Smooth muscle cell (in vitro differentiated cells): ENCODE results near the gene SPRY4. TPM values are rescaled to one million over a fixed set of nuclear protein-coding genes. Genes with fewer than 3 reads are reported as not detected.

Source experiments
- DNase-seq: peaks from one replicate; lab custom pipeline; 2025; ENCODE audit not compliant: unreplicated experiment; lab: John Stamatoyannopoulos, UW
- H2AFZ ChIP-seq: fragments of 200-600 bp; sonication (generic); 2 replicates; pipeline ENCODE4 v1.6.0; 2016; ENCODE audit warnings: antibody characterized with exemption, low read depth, mild to moderate bottlenecking
- H3F3A ChIP-seq: fragments of 200-600 bp; sonication (generic); 2 replicates; pipeline ENCODE4 v1.6.0; 2017; ENCODE audit warnings: antibody characterized with exemption, low read depth
- H3K27ac ChIP-seq: fragments of 200-600 bp; sonication (generic); 2 replicates; pipeline ENCODE4 v1.5.1; 2016; ENCODE audit warnings: low read depth, mild to moderate bottlenecking
- H3K27me3 ChIP-seq: fragments of 200-600 bp; sonication (generic); 2 replicates; pipeline ENCODE4 v1.6.1; 2016; ENCODE audit warnings: low read depth, mild to moderate bottlenecking
- H3K36me3 ChIP-seq: fragments of 200-600 bp; sonication (generic); 2 replicates; pipeline ENCODE4 v1.5.1; 2016; ENCODE audit warnings: low read depth
- H3K4me1 ChIP-seq: fragments of 200-600 bp; sonication (generic); 2 replicates; pipeline ENCODE4 v1.5.1; 2016; ENCODE audit warnings: low read depth
- H3K4me2 ChIP-seq: fragments of 200-600 bp; sonication (generic); 2 replicates; pipeline ENCODE4 v1.6.0; 2016; ENCODE audit warnings: mild to moderate bottlenecking
- H3K4me3 ChIP-seq: fragments of 200-600 bp; sonication (generic); 2 replicates; pipeline ENCODE4 v1.5.1; 2016; ENCODE audit warnings: mild to moderate bottlenecking
- H3K79me2 ChIP-seq: fragments of 200-600 bp; sonication (generic); 2 replicates; pipeline ENCODE4 v1.6.0; 2016; ENCODE audit warnings: low read depth, mild to moderate bottlenecking
- H3K9ac ChIP-seq: fragments of 200-600 bp; sonication (generic); 2 replicates; pipeline ENCODE4 v1.6.0; 2016; ENCODE audit warnings: low read depth
- H3K9me3 ChIP-seq: fragments of 200-600 bp; sonication (generic); replicated peaks from 2 replicates; pipeline ENCODE4 v1.5.1; 2016; ENCODE audit warnings: low read depth
- H4K20me1 ChIP-seq: fragments of 200-600 bp; sonication (generic); 2 replicates; pipeline ENCODE4 v1.6.0; 2016; ENCODE audit warnings: low read depth
- whole genome bisulfite sequencing: methylation state at CpG from one replicate; pipeline ENCODE4 v1.1.7; 2016; ENCODE audit warnings: low lambda C conversion rate; 5-methylcytosine and 5-hydroxymethylcytosine counted together
- polyA plus RNA-seq: library from polyadenylated mRNA; unstranded; fragments of >200 nt; fragmentation: Nextera tagmentation; extraction: Ambion mirVana; gene quantifications from 2 replicates; pipeline ENCODE4 v1.2.1, GENCODE V29; 2016
- total RNA-seq: library from RNA; depleted of rRNA; stranded (reverse); fragments of >200 nt; gene quantifications from 2 replicates; pipeline ENCODE4 v1.2.3, GENCODE V29; 2014
- TF ChIP-seq, protein P1 (sequence below): fragments of 200-600 bp; sonication (generic); IDR thresholded peaks from 2 replicates; pipeline ENCODE4 v1.5.1; 2017; ENCODE audit warnings: borderline replicate concordance, mild to moderate bottlenecking, antibody characterized with exemption; ENCODE audit not compliant: insufficient read depth, poor library complexity, severe bottlenecking

The SPRY4 gene
- total and polyA plus RNA-seq, 2 experiments from 2014 or later: 49.3 to 74.2 TPM

DNA sequence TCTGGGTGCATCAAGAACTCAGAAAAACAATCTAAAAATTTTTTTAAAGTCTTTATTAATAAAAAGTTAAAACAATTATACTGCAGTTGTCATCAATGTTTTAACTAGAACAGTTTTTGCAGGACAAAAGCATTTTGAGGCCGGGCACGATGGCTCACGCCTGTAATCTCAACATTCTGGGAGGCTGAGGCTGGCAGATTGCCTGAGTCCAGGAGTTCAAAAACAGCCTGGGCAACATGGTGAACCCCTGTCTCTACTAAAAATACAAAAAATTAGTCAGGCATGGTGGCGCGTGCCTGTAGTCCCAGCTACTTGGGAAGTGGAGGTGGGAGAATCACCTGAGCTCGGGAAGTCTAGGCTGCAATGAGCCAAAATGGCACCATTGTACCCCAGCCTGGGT, 5.2 kb upstream of the SPRY4 start:
- H3K27ac ChIP-seq: no peak overlapping the region
- TF ChIP-seq, protein P1, sequence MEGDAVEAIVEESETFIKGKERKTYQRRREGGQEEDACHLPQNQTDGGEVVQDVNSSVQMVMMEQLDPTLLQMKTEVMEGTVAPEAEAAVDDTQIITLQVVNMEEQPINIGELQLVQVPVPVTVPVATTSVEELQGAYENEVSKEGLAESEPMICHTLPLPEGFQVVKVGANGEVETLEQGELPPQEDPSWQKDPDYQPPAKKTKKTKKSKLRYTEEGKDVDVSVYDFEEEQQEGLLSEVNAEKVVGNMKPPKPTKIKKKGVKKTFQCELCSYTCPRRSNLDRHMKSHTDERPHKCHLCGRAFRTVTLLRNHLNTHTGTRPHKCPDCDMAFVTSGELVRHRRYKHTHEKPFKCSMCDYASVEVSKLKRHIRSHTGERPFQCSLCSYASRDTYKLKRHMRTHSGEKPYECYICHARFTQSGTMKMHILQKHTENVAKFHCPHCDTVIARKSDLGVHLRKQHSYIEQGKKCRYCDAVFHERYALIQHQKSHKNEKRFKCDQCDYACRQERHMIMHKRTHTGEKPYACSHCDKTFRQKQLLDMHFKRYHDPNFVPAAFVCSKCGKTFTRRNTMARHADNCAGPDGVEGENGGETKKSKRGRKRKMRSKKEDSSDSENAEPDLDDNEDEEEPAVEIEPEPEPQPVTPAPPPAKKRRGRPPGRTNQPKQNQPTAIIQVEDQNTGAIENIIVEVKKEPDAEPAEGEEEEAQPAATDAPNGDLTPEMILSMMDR: no peak
- no peaks in the 10 kb centered on the region for H3K27me3 ChIP-seq
- H3K9ac ChIP-seq: no peak overlapping the region
- no peaks in the 10 kb centered on the region for H3K9me3 ChIP-seq
- H3K4me2 ChIP-seq: no peak overlapping the region
- 98% methylated on average over 6 of the region's 6 CpGs for WGBS
- DNase-seq: no peak
- H3K4me1 ChIP-seq: peaks cover 22% of the 10 kb centered on the region
- no peak overlapping the region for H3K4me3 ChIP-seq
- no peaks in the 10 kb centered on the region for H3K36me3 ChIP-seq
- H4K20me1 ChIP-seq: no peaks in the 10 kb centered on the region
- peaks cover 38% of the 10 kb centered on the region for H3K79me2 ChIP-seq
- peaks cover 27% of the 10 kb centered on the region for H3F3A ChIP-seq
- H2AFZ ChIP-seq: no peak overlapping the region

DNA sequence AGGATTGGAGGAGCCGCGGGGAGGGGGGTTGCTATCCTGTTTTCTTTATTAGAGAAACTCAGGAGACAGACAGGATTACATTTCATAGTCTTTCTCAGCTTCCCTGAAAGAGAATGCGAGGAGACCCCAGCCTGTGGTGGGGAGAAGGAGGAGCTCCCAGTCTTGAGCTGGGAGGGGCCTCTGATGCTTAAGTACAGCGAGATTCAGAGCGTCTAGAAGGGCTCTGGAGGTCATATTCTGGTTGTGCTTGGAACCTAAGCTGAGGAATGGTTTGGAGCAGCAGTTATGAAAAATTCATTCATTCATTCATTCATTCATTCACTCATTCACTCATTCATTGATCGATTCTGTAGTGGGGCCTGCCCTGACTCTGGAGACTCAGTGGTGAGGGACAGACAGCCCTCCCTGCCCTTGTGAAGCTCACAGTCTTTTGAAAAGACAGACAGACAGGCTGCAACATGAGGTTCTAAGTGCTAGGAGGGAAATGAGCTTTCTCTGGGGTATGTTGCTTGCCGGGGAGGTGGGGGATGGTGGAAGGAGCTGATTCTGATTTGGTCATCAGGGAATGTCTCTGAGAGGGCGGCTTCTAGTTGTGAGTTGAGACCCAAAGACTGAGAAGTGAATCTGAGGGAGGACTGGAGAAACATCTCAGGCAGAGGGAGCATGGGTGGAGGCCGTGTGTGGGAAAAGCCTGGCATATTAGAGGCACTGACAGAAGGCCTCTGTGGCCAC, 2.5 kb upstream of the SPRY4 start:
- H2AFZ ChIP-seq: no peak overlapping the region
- WGBS: 5% methylated on average over 9 of the region's 9 CpGs
- peaks cover 57% of the 10 kb centered on the region for H3K79me2 ChIP-seq
- peaks cover 34% of the 10 kb centered on the region for H3F3A ChIP-seq
- peaks cover 25% of the 10 kb centered on the region for H4K20me1 ChIP-seq
- H3K4me2 ChIP-seq: peak overlapping the region; percentile 97
- DNase-seq: no peak
- H3K4me3 ChIP-seq: peak overlapping the region; percentile 90
- no peaks in the 10 kb centered on the region for H3K9me3 ChIP-seq
- TF ChIP-seq, protein P1: no peak
- peaks cover 22% of the 10 kb centered on the region for H3K4me1 ChIP-seq
- peak overlapping the region; percentile 77 for H3K9ac ChIP-seq
- H3K27me3 ChIP-seq: no peaks in the 10 kb centered on the region
- H3K27ac ChIP-seq: peak overlapping the region; percentile 94
- H3K36me3 ChIP-seq: no peaks in the 10 kb centered on the region

DNA sequence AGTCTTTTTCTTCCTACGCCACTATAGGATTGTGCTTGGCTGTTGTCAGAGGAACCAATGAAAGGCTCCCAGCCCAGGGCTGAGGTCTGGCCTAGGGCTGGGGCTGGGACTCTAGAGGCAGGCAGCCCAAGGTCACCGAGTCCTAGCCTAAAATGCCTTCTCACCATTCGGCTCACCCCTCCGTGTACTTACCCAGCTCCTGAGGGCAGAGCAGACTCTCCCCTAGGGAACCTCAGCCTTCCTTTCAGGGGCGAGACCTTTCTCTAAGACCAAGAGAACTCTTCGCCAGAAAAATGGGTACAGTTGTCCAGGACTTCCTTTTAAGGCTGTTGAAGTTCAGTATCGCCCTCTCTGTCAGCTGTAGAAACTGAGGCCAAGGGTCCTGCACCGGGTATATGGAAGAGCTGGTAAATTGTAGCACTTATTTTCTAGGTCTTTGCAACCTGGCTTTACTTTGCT, 1.7 kb upstream of the SPRY4 start:
- peaks cover 25% of the 10 kb centered on the region for H3K4me1 ChIP-seq
- H4K20me1 ChIP-seq: peaks cover 32% of the 10 kb centered on the region
- TF ChIP-seq, protein P1: no peak
- H3F3A ChIP-seq: peaks cover 34% of the 10 kb centered on the region
- WGBS: 12% methylated on average over 8 of the region's 8 CpGs
- peak overlapping the region; percentile 94 for H3K27ac ChIP-seq
- peak overlapping the region; percentile 26 for H2AFZ ChIP-seq
- no peaks in the 10 kb centered on the region for H3K27me3 ChIP-seq
- H3K4me3 ChIP-seq: peak overlapping the region; percentile 90
- peak overlapping the region; percentile 77 for H3K9ac ChIP-seq
- no peak for DNase-seq
- no peaks in the 10 kb centered on the region for H3K36me3 ChIP-seq
- peaks cover 58% of the 10 kb centered on the region for H3K79me2 ChIP-seq
- peak overlapping the region; percentile 97 for H3K4me2 ChIP-seq
- H3K9me3 ChIP-seq: no peaks in the 10 kb centered on the region
